GM23338 (cell line): ENCODE data around the gene ZNF326.

Experiments used
- EZH2 ChIP-seq: fragments of 200-600 bp; sonication (generic); IDR thresholded peaks from one replicate; pipeline ENCODE4 v1.8.0; 2017; ENCODE audit warnings: antibody characterized with exemption, mild to moderate bottlenecking, low read depth; ENCODE audit not compliant: unreplicated experiment
- EZH2phosphoT487 ChIP-seq: fragments of 200-600 bp; sonication (generic); IDR thresholded peaks from one replicate; pipeline ENCODE4 v1.8.1; 2018; ENCODE audit warnings: antibody characterized with exemption; ENCODE audit not compliant: unreplicated experiment
- POLR2AphosphoS5 ChIP-seq: IDR thresholded peaks from 2 replicates; pipeline ENCODE4 v1.6.1; 2016; ENCODE audit warnings: antibody characterized with exemption, low read depth
- STAT1 ChIP-seq: IDR thresholded peaks from one replicate; pipeline ENCODE4 v1.6.1; 2016; ENCODE audit warnings: antibody characterized with exemption; ENCODE audit not compliant: unreplicated experiment
- TF ChIP-seq, protein P1 (sequence below), 2 experiments: fragments of 200-600 bp in 1 of 2; sonication (generic) in 1 of 2; conservative IDR thresholded peaks; 2 replicates each; pipeline versions ENCODE4 v1.5.1 to v1.6.1; 2016 to 2017; ENCODE audit warnings: antibody characterized with exemption in 2 of 2, low read depth in 2 of 2, mild to moderate bottlenecking in 2 of 2, moderate library complexity in 1 of 2
- TF ChIP-seq, protein P2 (sequence below): IDR thresholded peaks from one replicate; pipeline ENCODE4 v1.6.1; 2018; ENCODE audit warnings: antibody characterized with exemption; ENCODE audit not compliant: unreplicated experiment

GRCh38 chr1:89966656-89967055 is 28.3 kb upstream of the ZNF326 start:
- TF ChIP-seq, protein P1, sequence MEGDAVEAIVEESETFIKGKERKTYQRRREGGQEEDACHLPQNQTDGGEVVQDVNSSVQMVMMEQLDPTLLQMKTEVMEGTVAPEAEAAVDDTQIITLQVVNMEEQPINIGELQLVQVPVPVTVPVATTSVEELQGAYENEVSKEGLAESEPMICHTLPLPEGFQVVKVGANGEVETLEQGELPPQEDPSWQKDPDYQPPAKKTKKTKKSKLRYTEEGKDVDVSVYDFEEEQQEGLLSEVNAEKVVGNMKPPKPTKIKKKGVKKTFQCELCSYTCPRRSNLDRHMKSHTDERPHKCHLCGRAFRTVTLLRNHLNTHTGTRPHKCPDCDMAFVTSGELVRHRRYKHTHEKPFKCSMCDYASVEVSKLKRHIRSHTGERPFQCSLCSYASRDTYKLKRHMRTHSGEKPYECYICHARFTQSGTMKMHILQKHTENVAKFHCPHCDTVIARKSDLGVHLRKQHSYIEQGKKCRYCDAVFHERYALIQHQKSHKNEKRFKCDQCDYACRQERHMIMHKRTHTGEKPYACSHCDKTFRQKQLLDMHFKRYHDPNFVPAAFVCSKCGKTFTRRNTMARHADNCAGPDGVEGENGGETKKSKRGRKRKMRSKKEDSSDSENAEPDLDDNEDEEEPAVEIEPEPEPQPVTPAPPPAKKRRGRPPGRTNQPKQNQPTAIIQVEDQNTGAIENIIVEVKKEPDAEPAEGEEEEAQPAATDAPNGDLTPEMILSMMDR (conservative IDR thresholded peaks at IDR 0.05; ENCODE audit: low read depth in 2 of 2), result no peak
- TF ChIP-seq EZH2phosphoT487 (no peak), POLR2AphosphoS5 (no peak), EZH2 (no peak), STAT1 (no peak)
- TF ChIP-seq, protein P2, sequence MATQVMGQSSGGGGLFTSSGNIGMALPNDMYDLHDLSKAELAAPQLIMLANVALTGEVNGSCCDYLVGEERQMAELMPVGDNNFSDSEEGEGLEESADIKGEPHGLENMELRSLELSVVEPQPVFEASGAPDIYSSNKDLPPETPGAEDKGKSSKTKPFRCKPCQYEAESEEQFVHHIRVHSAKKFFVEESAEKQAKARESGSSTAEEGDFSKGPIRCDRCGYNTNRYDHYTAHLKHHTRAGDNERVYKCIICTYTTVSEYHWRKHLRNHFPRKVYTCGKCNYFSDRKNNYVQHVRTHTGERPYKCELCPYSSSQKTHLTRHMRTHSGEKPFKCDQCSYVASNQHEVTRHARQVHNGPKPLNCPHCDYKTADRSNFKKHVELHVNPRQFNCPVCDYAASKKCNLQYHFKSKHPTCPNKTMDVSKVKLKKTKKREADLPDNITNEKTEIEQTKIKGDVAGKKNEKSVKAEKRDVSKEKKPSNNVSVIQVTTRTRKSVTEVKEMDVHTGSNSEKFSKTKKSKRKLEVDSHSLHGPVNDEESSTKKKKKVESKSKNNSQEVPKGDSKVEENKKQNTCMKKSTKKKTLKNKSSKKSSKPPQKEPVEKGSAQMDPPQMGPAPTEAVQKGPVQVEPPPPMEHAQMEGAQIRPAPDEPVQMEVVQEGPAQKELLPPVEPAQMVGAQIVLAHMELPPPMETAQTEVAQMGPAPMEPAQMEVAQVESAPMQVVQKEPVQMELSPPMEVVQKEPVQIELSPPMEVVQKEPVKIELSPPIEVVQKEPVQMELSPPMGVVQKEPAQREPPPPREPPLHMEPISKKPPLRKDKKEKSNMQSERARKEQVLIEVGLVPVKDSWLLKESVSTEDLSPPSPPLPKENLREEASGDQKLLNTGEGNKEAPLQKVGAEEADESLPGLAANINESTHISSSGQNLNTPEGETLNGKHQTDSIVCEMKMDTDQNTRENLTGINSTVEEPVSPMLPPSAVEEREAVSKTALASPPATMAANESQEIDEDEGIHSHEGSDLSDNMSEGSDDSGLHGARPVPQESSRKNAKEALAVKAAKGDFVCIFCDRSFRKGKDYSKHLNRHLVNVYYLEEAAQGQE, result no peak
